MM.1S (cell line): ENCODE measurements around the gene AGBL4.

Experiments used
- DNase-seq: peaks from one replicate; pipeline ENCODE4 v3.0.0-alpha.2; 2015
- H2AFZ ChIP-seq: fragments of 300-600 bp; sonication (generic); 2 replicates; pipeline ENCODE4 v1.6.0; 2016; ENCODE audit warnings: antibody characterized with exemption, low read length
- H3F3A ChIP-seq: fragments of 300-600 bp; sonication (generic); 2 replicates; pipeline ENCODE4 v1.6.1; 2016; ENCODE audit warnings: mild to moderate bottlenecking, antibody characterized with exemption, low read length, moderate library complexity, mixed read lengths; ENCODE audit not compliant: insufficient read depth
- H3K27ac ChIP-seq: fragments of 300-600 bp; sonication (generic); 2 replicates; pipeline ENCODE4 v1.5.1; 2016; ENCODE audit warnings: mild to moderate bottlenecking, low read length
- H3K27me3 ChIP-seq: fragments of 300-600 bp; sonication (generic); replicated peaks from 2 replicates; pipeline ENCODE4 v1.6.0; 2016; ENCODE audit warnings: low read length; ENCODE audit not compliant: insufficient read depth
- H3K36me3 ChIP-seq: fragments of 300-600 bp; sonication (generic); replicated peaks from 2 replicates; pipeline ENCODE4 v1.6.1; 2016; ENCODE audit warnings: mild to moderate bottlenecking, low read length, mixed read lengths; ENCODE audit not compliant: insufficient read depth
- H3K4me1 ChIP-seq: fragments of 300-600 bp; sonication (generic); 2 replicates; pipeline ENCODE4 v1.6.1; 2016; ENCODE audit warnings: low read length, mixed read lengths
- H3K4me2 ChIP-seq: fragments of 300-600 bp; sonication (generic); 2 replicates; pipeline ENCODE4 v1.6.0; 2016; ENCODE audit warnings: low read depth, low read length
- H3K4me3 ChIP-seq: fragments of 300-600 bp; sonication (generic); 2 replicates; pipeline ENCODE4 v1.5.1; 2016; ENCODE audit warnings: low read length, mixed read lengths
- H3K79me2 ChIP-seq: fragments of 300-600 bp; sonication (generic); 2 replicates; pipeline ENCODE4 v1.6.1; 2016; ENCODE audit warnings: mixed run types, low read length, mixed read lengths
- H3K9ac ChIP-seq: fragments of 300-600 bp; sonication (generic); 2 replicates; pipeline ENCODE4 v1.6.1; 2016; ENCODE audit warnings: low read length, mixed read lengths
- H3K9me2 ChIP-seq: fragments of 300-600 bp; sonication (generic); replicated peaks from 2 replicates; pipeline ENCODE4 v1.6.1; 2016; ENCODE audit warnings: mild to moderate bottlenecking, low read length, mixed read lengths; ENCODE audit not compliant: insufficient read depth
- H3K9me3 ChIP-seq: fragments of 300-600 bp; sonication (generic); replicated peaks from 2 replicates; pipeline ENCODE4 v1.6.1; 2016; ENCODE audit warnings: mild to moderate bottlenecking, low read length, mixed read lengths; ENCODE audit not compliant: insufficient read depth
- H4K20me1 ChIP-seq: fragments of 300-600 bp; sonication (generic); 2 replicates; pipeline ENCODE4 v1.6.1; 2016; ENCODE audit warnings: mild to moderate bottlenecking, low read length, moderate library complexity, mixed read lengths; ENCODE audit not compliant: insufficient read depth
- CTCF ChIP-seq: fragments of 300-600 bp; sonication (generic); IDR thresholded peaks from 2 replicates; pipeline ENCODE4 v1.5.1; 2016; ENCODE audit warnings: antibody characterized with exemption, low read length, mixed read lengths
- EZH2 ChIP-seq: fragments of 300-600 bp; sonication (generic); optimal IDR thresholded peaks from 2 replicates; pipeline ENCODE3; 2017; ENCODE audit warnings: low read depth, mild to moderate bottlenecking, antibody characterized with exemption, low read length, mixed read lengths
- EZH2phosphoT487 ChIP-seq: fragments of 300-600 bp; sonication (generic); IDR thresholded peaks from 2 replicates; pipeline ENCODE4 v1.6.1; 2018; ENCODE audit warnings: antibody characterized with exemption, low read length

AGBL4 gene

GRCh38 chr1:48555271-48555670 lies 1468.5 kb downstream of the AGBL4 start:
- TF ChIP-seq EZH2phosphoT487 (no peak), EZH2 (no peak), CTCF (no peak)
- Histone ChIP-seq H3K27ac (no peak overlapping the region), H4K20me1 (no peaks in the 10 kb centered on the region), H3K36me3 (no peaks in the 10 kb centered on the region), H3K9me2 (no peaks in the 10 kb centered on the region), H3K9ac (no peak overlapping the region), H3K9me3 (no peaks in the 10 kb centered on the region), H3K4me1 (no peaks in the 10 kb centered on the region), H3K79me2 (no peaks in the 10 kb centered on the region), H3K4me2 (no peak overlapping the region), H3K4me3 (no peak overlapping the region), H3F3A (no peaks in the 10 kb centered on the region), H2AFZ (no peak overlapping the region), H3K27me3 (no peaks in the 10 kb centered on the region)
- DNase-seq = no peak

GRCh38 chr1:48552903-48553606 lies 1470.7 kb downstream of the AGBL4 start:
- Histone ChIP-seq H3K27ac (no peak overlapping the region), H3K9ac (no peak overlapping the region), H3K36me3 (no peaks in the 10 kb centered on the region), H3K4me1 (no peaks in the 10 kb centered on the region), H3K9me2 (no peaks in the 10 kb centered on the region), H3K79me2 (no peaks in the 10 kb centered on the region), H3K4me2 (no peak overlapping the region), H3F3A (no peaks in the 10 kb centered on the region), H3K27me3 (no peaks in the 10 kb centered on the region), H2AFZ (no peak overlapping the region), H4K20me1 (no peaks in the 10 kb centered on the region), H3K9me3 (no peaks in the 10 kb centered on the region), H3K4me3 (no peak overlapping the region)
- TF ChIP-seq EZH2phosphoT487 (no peak), EZH2 (no peak), CTCF (no peak)
- DNase-seq = no peak

- H3K9me2 ChIP-seq = no peaks in the 10 kb centered on the region
- no peak overlapping the region for H3K4me2 ChIP-seq
- no peaks in the 10 kb centered on the region for H3K9me3 ChIP-seq
- H3K4me3 ChIP-seq = no peak overlapping the region
- H3K36me3 ChIP-seq = no peaks in the 10 kb centered on the region
- no peak for TF ChIP-seq EZH2phosphoT487
- TF ChIP-seq CTCF = peak; percentile 17; the same call in 1 of the 2 replicates
- no peaks in the 10 kb centered on the region for H3K79me2 ChIP-seq
- no peak overlapping the region for H3K27ac ChIP-seq
- H4K20me1 ChIP-seq = no peaks in the 10 kb centered on the region
- H3K9ac ChIP-seq = no peak overlapping the region
- H2AFZ ChIP-seq = no peak overlapping the region
- peak; percentile 9 for DNase-seq
- no peaks in the 10 kb centered on the region for H3K4me1 ChIP-seq
- H3K27me3 ChIP-seq = no peaks in the 10 kb centered on the region
- no peaks in the 10 kb centered on the region for H3F3A ChIP-seq
Measured at GRCh38 chr1:48552420-48552819, 1471.3 kb downstream of the AGBL4 start.
